Type B pancreatic cell (in vitro differentiated cells): ENCODE data around the gene TBC1D5. TPM values are rescaled to one million over a fixed set of nuclear protein-coding genes. Genes with fewer than 3 reads are reported as not detected.

Experiments
- DNase-seq: peaks from one replicate; pipeline ENCODE4 v3.0.0; 2021; ENCODE audit warnings: mixed read lengths; ENCODE audit not compliant: unreplicated experiment; ENCODE audit errors: extremely low spot score
- H3K27ac Mint-ChIP-seq: 2 replicates; pipeline ENCODE4 v1.8.0; 2021; ENCODE audit warnings: mild to moderate bottlenecking, mixed read lengths
- H3K27me3 Mint-ChIP-seq: 2 replicates; pipeline ENCODE4 v1.8.0; 2021; ENCODE audit warnings: mixed read lengths
- H3K36me3 Mint-ChIP-seq: 2 replicates; pipeline ENCODE4 v1.8.0; 2021; ENCODE audit warnings: mixed read lengths
- H3K4me1 Mint-ChIP-seq: one replicate; pipeline ENCODE4 v1.8.0; 2021; ENCODE audit warnings: mixed read lengths; ENCODE audit not compliant: unreplicated experiment
- H3K4me3 Mint-ChIP-seq: 2 replicates; pipeline ENCODE4 v1.8.0; 2021; ENCODE audit warnings: mild to moderate bottlenecking, mixed read lengths
- H3K9me3 Mint-ChIP-seq: 2 replicates; pipeline ENCODE4 v1.8.0; 2021; ENCODE audit warnings: mixed read lengths
- total RNA-seq: library from RNA; stranded (reverse); gene quantifications from 2 replicates; pipeline ENCODE4 v1.2.1, GENCODE V29; 2021; ENCODE audit warnings: low replicate concordance
- TF ChIP-seq, protein P1 (sequence below): fragments of 200-600 bp; sonication (generic); conservative IDR thresholded peaks from 2 replicates; pipeline ENCODE4 v1.5.0; 2021; ENCODE audit warnings: antibody characterized with exemption, mild to moderate bottlenecking

The TBC1D5 gene
- total RNA-seq, 1 donor from 2014 or later: 48.7 TPM

DNA sequence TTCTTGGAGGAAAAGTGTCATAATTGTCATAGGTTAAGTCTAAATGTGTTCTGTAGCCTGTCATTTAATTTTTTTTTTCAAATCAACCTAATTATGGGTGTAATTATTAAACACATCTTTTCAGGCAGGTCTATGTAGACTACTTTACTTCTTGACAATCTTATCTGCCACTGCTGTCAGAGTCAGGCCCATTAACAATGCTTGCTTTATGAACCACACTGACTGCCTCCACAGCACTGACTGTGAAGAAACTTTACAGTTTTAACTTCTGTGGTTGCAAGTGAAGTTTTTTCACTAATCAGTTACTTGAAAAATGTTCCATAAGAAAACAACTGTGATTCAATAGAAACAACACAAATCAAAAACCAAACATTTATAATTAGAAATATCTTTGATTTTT lies 449.9 kb downstream of the TBC1D5 start:
- no peak for DNase-seq
- H3K36me3 Mint-ChIP-seq: peaks cover 12% of the 10 kb centered on the region
- H3K9me3 Mint-ChIP-seq: no peaks in the 10 kb centered on the region
- TF ChIP-seq, protein P1, sequence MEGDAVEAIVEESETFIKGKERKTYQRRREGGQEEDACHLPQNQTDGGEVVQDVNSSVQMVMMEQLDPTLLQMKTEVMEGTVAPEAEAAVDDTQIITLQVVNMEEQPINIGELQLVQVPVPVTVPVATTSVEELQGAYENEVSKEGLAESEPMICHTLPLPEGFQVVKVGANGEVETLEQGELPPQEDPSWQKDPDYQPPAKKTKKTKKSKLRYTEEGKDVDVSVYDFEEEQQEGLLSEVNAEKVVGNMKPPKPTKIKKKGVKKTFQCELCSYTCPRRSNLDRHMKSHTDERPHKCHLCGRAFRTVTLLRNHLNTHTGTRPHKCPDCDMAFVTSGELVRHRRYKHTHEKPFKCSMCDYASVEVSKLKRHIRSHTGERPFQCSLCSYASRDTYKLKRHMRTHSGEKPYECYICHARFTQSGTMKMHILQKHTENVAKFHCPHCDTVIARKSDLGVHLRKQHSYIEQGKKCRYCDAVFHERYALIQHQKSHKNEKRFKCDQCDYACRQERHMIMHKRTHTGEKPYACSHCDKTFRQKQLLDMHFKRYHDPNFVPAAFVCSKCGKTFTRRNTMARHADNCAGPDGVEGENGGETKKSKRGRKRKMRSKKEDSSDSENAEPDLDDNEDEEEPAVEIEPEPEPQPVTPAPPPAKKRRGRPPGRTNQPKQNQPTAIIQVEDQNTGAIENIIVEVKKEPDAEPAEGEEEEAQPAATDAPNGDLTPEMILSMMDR: no peak
- no peaks in the 10 kb centered on the region for H3K27me3 Mint-ChIP-seq
- H3K27ac Mint-ChIP-seq: no peak overlapping the region
- H3K4me3 Mint-ChIP-seq: no peak overlapping the region
- peaks cover 4% of the 10 kb centered on the region for H3K4me1 Mint-ChIP-seq

DNA sequence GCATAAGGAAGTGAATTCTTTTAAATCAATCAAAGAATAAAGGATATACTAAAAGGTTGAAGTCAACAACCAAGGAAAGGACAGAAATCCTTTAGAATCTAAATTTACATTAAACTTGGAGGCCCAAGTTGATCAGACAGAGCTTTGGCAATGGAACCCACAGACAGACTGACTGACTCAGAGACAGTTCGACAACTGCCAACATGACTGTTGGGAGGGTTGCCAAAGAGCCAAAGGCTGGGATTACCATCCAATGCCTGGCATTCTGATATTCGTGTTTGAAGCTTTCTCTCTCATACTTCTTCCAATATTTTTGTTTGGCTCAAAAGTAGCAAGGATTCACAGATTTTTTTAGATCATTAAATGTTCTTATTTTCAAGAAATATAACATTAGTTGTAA lies 451.5 kb downstream of the TBC1D5 start:
- peaks cover 8% of the 10 kb centered on the region for H3K36me3 Mint-ChIP-seq
- H3K4me3 Mint-ChIP-seq: no peak overlapping the region
- TF ChIP-seq, protein P1: no peak
- H3K27ac Mint-ChIP-seq: no peak overlapping the region
- no peak for DNase-seq
- no peaks in the 10 kb centered on the region for H3K9me3 Mint-ChIP-seq
- no peaks in the 10 kb centered on the region for H3K27me3 Mint-ChIP-seq
- peaks cover 4% of the 10 kb centered on the region for H3K4me1 Mint-ChIP-seq

DNA sequence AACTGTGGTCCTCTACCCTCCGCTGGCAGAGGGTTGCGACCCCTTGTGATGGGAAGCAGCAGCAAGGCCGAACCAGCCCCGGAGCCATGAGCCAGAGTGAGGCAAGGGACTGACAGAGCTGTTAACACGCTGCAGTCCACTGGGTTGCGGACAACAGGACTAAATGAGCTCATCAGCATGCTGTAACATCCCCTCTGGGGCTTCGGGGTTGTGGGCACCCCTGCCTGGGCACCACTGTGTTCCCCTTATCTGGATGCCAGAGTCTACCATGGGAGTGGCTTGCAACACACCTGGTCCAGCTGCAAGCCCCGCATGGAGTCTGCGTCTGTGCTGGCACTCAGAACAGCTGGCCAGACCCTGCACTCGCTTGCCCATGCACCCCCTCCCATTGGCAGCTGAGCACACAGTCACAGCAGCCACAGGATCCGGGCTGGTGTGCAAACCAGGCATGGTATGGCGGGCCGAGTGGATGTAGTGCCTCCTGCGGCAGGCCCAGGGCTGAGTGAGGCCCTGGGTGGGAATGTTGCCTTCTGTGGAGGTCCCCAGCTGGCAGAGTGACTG lies 453.5 kb downstream of the TBC1D5 start:
- Mint-ChIP-seq H3K36me3 (peaks cover 5% of the 10 kb centered on the region), H3K9me3 (no peaks in the 10 kb centered on the region), H3K4me3 (no peak overlapping the region), H3K27me3 (no peaks in the 10 kb centered on the region), H3K4me1 (no peaks in the 10 kb centered on the region), H3K27ac (no peak overlapping the region)
- TF ChIP-seq, protein P1: no peak
- no peak for DNase-seq

DNA sequence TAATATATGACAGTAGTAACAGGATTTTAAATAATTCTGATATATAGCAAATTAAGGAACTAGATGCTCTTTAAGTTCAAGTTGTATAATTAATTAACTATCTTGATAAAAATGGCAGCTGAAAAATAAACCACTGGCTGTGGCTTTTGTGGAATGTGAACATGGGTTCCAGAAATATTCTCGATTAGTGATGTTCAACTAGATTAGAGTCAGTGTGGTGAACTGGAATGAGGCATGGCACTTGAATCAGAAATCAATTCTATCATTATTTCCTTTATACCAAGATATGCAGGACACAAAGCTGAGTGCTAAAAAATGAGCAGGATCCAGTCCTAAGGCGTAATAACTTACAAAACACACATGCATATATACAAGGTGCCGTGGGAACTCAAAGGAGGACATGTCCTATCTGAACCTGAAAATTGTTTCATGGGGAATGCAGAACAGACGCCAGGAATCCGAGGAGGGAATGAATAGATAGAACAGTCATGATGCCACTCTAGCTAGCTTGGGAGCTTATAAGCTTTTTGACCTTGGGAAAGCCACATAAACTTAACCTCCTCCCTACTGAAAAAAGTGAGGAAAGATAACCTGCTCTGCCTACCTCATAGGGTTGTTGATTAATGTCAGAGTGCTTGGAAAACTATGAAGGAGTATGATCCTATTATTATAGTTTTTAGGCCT lies 455.3 kb downstream of the TBC1D5 start:
- TF ChIP-seq, protein P1: no peak
- Mint-ChIP-seq H3K9me3 (no peaks in the 10 kb centered on the region), H3K4me1 (no peaks in the 10 kb centered on the region), H3K4me3 (no peak overlapping the region), H3K27me3 (no peaks in the 10 kb centered on the region), H3K36me3 (peaks cover 5% of the 10 kb centered on the region), H3K27ac (no peak overlapping the region)
- no peak for DNase-seq

DNA sequence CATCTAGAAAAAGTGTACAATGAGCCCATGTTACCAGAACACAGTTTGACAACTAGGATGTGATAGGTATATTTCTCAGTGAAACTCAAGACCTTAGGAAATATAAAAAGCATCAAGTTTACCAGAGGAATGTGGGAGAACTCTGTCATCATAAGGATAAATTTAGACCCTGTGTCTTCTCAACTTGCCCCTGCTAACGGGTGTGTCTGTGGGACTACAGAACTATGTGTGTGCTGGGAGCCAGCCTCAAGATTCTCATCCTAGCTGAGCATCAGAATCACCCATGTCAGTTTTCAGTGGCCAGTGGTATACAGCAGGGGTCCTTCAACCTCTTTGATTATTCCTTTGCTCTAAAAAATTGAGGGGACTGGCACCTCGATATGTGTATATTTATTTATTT lies 464.4 kb downstream of the TBC1D5 start:
- Mint-ChIP-seq H3K36me3 (peaks cover 5% of the 10 kb centered on the region), H3K4me1 (no peaks in the 10 kb centered on the region), H3K27ac (no peak overlapping the region), H3K9me3 (no peaks in the 10 kb centered on the region), H3K4me3 (no peak overlapping the region), H3K27me3 (no peaks in the 10 kb centered on the region)
- TF ChIP-seq, protein P1: no peak
- no peak for DNase-seq
